ENCODE results near the gene OGFOD2.
"Not testable (repeated sequence)": the region's sequence is repeated elsewhere in the genome, so short reads cannot be mapped to it uniquely, and the experiment has no call there.

Gene OGFOD2

DNA sequence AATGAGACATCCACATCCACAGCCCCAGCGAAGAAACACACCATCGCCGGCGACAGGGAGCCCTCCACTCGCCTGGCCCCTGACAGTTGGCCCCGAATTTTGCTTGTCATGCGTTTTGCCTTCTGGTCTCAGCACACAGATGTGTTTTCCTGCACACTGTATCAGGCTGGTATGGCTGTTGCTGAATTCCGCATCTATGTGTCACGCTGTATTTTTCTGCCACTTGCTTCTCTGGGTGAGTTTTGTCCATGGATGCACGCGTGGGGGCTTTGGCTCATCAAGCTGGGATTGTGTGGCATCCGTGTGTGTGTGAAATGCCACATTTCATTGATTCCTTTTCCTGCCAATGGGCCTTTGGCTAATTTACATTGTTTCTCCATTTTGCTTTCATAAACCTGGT is 31.9 kb downstream of the OGFOD2 start:
- no peak for TF ChIP-seq POLR2AphosphoS5 (IDR thresholded peaks at IDR 0.05; ENCODE audit: low read depth, low read length)
- no peak for TF ChIP-seq POU2F2 (IDR thresholded peaks at IDR 0.05; ENCODE audit: low read depth, low read length)
- TF ChIP-seq TAF1 (IDR thresholded peaks at IDR 0.05; ENCODE audit: low read depth, low read length) = no peak
- TF ChIP-seq PAX5 (IDR thresholded peaks at IDR 0.05; ENCODE audit: insufficient read depth, low read length, severe bottlenecking) = no peak
- no peak for TF ChIP-seq SPI1 (IDR thresholded peaks at IDR 0.05; ENCODE audit: low read depth, low read length)
- no peak for TF ChIP-seq POLR2A (IDR thresholded peaks at IDR 0.05; ENCODE audit: low read depth, low read length)
- DNase-seq (ENCODE audit: insufficient read length, low spot score) (no peak), FAIRE-seq (no peak)

DNA sequence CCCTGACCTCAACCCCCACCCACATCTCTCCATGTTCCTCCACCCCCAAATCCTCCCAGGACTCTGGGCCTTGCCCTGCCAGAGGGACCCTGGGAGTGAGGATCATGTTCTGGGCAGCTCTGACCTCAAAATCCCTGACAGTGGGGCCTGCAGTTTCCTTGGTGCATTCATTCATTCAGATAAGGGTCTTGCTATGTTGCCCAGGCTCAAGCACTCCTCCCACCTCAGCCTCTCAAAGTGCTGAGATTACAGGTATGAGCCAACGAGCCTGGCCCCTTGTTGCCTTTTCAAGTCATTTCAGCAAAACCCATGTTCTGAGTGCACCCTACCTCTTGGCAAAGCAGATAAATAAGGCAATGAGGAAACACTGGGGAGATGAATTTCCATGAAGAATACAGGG is 35.1 kb downstream of the OGFOD2 start:
- no peak for TF ChIP-seq POLR2AphosphoS5 (IDR thresholded peaks at IDR 0.05; ENCODE audit: low read depth, low read length)
- no peak for TF ChIP-seq POU2F2 (IDR thresholded peaks at IDR 0.05; ENCODE audit: low read depth, low read length)
- TF ChIP-seq TAF1 (IDR thresholded peaks at IDR 0.05; ENCODE audit: low read depth, low read length) = no peak
- TF ChIP-seq PAX5 (IDR thresholded peaks at IDR 0.05; ENCODE audit: insufficient read depth, low read length, severe bottlenecking) = no peak
- no peak for TF ChIP-seq SPI1 (IDR thresholded peaks at IDR 0.05; ENCODE audit: low read depth, low read length)
- no peak for TF ChIP-seq POLR2A (IDR thresholded peaks at IDR 0.05; ENCODE audit: low read depth, low read length)
- DNase-seq (ENCODE audit: insufficient read length, low spot score) (no peak), FAIRE-seq (no peak)

DNA sequence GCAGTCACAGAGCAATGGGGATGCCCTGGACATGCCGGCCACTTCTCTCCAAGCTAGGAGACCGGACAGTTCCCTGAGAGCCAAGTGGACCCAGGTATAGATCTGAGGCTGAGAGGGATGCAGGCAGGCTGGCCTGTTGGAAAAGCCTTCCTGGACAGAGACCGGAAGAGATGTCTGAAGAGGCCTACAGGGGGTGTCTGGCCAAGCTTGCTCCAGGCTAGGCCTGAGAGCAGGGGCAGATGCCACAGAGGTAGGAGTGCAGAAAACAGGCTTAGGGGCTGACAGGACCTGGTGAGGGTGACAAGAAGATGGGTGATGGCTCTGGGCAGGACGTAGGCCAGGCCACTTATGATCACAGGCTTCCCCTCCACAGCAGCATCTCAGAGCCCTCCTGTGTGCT is 35.6 kb downstream of the OGFOD2 start:
- DNase-seq (ENCODE audit: insufficient read length, low spot score) = no peak
- FAIRE-seq = no peak
- no peak for TF ChIP-seq POLR2A (IDR thresholded peaks at IDR 0.05; ENCODE audit: low read depth, low read length)
- no peak for TF ChIP-seq POU2F2 (IDR thresholded peaks at IDR 0.05; ENCODE audit: low read depth, low read length)
- TF ChIP-seq PAX5 (IDR thresholded peaks at IDR 0.05; ENCODE audit: insufficient read depth, low read length, severe bottlenecking) = no peak
- TF ChIP-seq TAF1 (IDR thresholded peaks at IDR 0.05; ENCODE audit: low read depth, low read length) = no peak
- TF ChIP-seq POLR2AphosphoS5 (IDR thresholded peaks at IDR 0.05; ENCODE audit: low read depth, low read length) = no peak
- TF ChIP-seq SPI1 (IDR thresholded peaks at IDR 0.05; ENCODE audit: low read depth, low read length) = no peak

DNA sequence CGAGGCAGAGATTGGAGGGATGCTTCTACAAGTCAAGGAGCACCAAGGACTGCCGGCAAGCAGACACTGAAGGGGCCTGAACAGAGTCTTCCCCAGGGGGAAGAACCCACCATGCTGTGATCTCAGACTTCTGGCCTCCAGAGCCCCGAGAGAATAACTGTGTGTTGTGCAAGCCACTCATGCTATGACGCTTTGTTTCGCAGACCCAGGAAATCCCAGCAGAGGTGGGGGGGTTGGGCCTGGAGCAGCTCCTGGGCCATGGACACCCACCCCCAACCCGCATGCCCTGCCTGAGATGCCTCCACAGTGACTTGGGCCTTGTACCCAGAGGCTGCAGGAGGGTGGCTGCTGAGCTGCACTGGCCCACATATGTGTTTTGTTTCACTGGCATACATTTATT is 36.7 kb downstream of the OGFOD2 start:
- TF ChIP-seq SPI1 (IDR thresholded peaks at IDR 0.05; ENCODE audit: low read depth, low read length) (no peak), POLR2A (IDR thresholded peaks at IDR 0.05; ENCODE audit: low read depth, low read length) (no peak), POU2F2 (IDR thresholded peaks at IDR 0.05; ENCODE audit: low read depth, low read length) (no peak), PAX5 (IDR thresholded peaks at IDR 0.05; ENCODE audit: insufficient read depth, low read length, severe bottlenecking) (no peak), TAF1 (IDR thresholded peaks at IDR 0.05; ENCODE audit: low read depth, low read length) (no peak), POLR2AphosphoS5 (IDR thresholded peaks at IDR 0.05; ENCODE audit: low read depth, low read length) (no peak)
- no peak for DNase-seq (ENCODE audit: insufficient read length, low spot score)
- FAIRE-seq = no peak

DNA sequence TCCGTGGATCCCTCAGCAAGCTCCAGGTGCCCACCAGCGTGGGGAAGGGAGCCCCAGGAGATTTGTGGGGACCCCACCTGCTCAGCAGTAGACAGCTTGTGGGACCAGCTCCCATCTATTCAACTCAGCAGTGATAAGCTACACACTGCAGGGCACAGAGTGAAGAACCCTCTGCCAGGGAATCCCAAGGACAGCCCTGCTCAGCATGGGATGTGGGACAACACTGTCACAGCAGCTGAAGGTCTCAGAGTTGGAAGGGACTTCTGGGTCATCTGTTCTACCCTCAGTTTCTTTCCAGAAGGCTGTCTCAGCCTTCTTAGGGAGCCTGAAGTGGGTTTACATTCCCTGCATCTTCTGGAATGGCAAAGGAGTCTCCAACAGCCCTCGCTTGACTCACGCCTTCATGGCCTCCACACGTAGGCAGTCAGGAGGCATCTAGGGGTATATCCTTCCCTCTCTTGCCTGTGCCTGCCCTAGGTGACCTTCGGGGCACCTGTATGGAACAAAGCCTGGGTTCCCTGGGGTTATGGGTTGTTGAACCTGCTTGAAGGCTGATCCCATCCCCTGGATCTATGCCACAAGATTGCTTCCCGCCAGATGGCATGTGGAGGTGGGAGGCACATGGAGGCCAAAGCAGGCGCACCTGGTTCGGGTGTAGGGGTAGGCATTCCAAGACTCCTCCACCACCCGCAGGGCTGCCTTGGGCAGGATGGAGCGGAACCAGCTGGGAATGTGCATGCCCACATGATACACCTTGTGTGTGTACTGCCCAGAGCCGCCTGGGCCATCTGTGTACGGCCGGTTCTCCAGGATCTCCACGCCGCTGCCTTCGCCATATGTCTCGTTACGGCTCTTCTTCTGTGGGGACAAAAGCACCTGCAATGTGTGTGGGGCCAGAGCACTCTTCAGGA is 38.4 kb downstream of the OGFOD2 start:
- FAIRE-seq = no peak
- DNase-seq (ENCODE audit: insufficient read length, low spot score) = no peak
- TF ChIP-seq SPI1 (IDR thresholded peaks at IDR 0.05; ENCODE audit: low read depth, low read length) (no peak), POLR2A (IDR thresholded peaks at IDR 0.05; ENCODE audit: low read depth, low read length) (no peak), PAX5 (IDR thresholded peaks at IDR 0.05; ENCODE audit: insufficient read depth, low read length, severe bottlenecking) (no peak), POU2F2 (IDR thresholded peaks at IDR 0.05; ENCODE audit: low read depth, low read length) (no peak), POLR2AphosphoS5 (IDR thresholded peaks at IDR 0.05; ENCODE audit: low read depth, low read length) (no peak), TAF1 (IDR thresholded peaks at IDR 0.05; ENCODE audit: low read depth, low read length) (no peak)

DNA sequence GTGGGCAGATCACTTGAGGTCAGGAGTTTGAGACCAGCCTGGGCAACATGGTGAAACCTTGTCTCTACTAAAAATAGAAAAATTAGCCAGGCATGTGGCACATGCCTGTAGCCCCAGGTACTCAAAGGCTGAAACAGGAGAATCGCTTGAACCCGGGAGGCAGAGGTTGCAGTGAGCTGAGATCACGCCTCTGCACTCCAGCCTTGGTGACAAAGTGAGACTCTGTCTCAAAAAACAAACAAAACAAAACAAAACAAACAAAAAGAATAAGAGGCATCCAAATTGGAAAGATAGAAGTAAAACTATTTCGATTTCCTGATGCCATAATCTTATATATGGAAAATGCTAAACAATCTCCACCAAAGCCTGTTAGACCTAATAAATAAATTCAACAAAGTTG is 39.4 kb downstream of the OGFOD2 start:
- FAIRE-seq = not testable (repeated sequence)

DNA sequence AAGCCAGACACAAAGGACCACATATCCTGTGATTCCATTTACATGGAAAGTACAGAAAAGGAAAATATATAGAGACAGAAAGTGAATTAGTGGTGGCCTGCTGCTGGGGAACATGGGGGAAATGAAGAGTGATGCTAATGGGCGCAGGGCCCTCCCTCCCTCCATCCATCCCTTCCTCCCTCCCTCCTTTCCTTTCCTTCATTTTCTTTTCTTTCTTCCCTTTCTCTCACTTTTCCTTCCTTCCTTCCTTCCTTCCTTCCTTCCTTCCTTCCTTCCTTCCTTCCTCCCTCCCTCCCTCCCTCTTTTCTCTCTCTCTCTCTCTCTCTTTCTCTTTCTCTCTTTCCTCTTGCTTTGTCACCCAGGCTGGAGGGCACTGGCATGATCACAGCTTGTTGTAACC is 42.7 kb downstream of the OGFOD2 start:
- DNase-seq (ENCODE audit: insufficient read length, low spot score) (no peak), FAIRE-seq (no peak)
- TF ChIP-seq TAF1 (IDR thresholded peaks at IDR 0.05; ENCODE audit: low read depth, low read length) (no peak), PAX5 (IDR thresholded peaks at IDR 0.05; ENCODE audit: insufficient read depth, low read length, severe bottlenecking) (no peak), POLR2A (IDR thresholded peaks at IDR 0.05; ENCODE audit: low read depth, low read length) (no peak), POU2F2 (IDR thresholded peaks at IDR 0.05; ENCODE audit: low read depth, low read length) (no peak), SPI1 (IDR thresholded peaks at IDR 0.05; ENCODE audit: low read depth, low read length) (no peak), POLR2AphosphoS5 (IDR thresholded peaks at IDR 0.05; ENCODE audit: low read depth, low read length) (no peak)

More for the DNA sequence above, 39.4 kb downstream of the OGFOD2 start:
- DNase-seq (ENCODE audit: insufficient read length, low spot score) = not testable (repeated sequence)

DNA sequence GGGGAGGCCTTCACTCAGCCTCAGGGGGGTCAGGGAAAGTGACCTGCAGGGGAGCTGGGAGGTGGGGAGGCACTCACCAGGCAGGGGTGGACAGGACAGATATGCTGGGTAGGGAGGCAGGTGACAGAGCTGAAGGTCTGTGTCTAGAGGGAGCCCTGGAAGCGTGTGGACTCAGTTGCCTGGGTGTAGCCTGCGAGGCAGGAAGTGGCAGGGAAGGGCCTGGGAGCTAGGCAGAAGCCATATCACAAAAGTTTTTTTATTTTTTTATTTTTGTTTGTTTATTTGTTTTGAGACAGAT is 44.7 kb downstream of the OGFOD2 start:
- FAIRE-seq (no peak), DNase-seq (ENCODE audit: insufficient read length, low spot score) (no peak)
- TF ChIP-seq POLR2A (IDR thresholded peaks at IDR 0.05; ENCODE audit: low read depth, low read length) = no peak
- no peak for TF ChIP-seq POLR2AphosphoS5 (IDR thresholded peaks at IDR 0.05; ENCODE audit: low read depth, low read length)
- TF ChIP-seq SPI1 (IDR thresholded peaks at IDR 0.05; ENCODE audit: low read depth, low read length) = no peak
- TF ChIP-seq POU2F2 (IDR thresholded peaks at IDR 0.05; ENCODE audit: low read depth, low read length) = no peak
- TF ChIP-seq TAF1 (IDR thresholded peaks at IDR 0.05; ENCODE audit: low read depth, low read length) = no peak
- TF ChIP-seq PAX5 (IDR thresholded peaks at IDR 0.05; ENCODE audit: insufficient read depth, low read length, severe bottlenecking) = no peak

DNA sequence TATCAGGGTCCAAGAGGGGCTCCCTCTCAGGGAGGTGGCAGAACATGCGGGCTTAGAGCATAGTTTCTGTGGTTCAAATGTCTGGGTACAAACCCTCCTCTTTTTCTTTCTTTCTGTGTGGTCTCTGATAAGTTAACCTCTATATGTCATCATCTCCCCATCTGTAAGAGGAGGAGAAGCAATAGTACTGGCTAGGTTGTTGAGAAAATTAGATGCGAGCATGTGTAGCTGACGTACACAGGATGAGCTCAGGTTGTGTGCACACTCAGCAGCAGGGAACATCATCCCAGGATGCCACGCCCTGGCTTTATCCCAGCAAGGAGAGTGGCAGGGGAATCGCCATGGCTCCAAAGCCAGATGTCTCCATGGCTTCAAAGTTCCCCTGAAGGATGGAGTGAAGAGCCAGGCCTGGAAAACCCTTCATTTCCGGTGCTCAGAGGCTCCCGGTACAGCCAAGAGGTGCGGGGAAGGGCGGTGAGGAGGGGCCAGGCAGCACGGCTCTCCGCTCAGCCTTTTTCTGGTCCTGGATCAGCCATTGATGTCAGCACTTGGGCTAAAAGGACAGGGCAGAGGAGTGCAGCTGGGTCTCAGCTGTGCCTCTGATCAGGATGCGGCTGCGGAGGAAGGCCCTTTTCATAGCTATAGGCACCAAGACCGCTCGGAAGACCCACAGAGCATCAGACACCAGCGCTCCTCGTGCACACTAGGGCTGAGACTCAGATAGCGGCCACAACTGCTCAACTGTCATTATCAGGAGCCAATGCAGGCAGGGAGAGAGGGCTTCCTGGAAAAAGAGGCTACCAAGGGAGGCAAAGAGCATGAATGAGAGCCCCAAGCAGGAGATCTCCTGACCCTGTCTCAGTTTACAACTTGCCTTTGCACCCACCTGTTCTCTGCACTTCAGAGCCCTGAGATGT is 46.9 kb downstream of the OGFOD2 start:
- DNase-seq (ENCODE audit: insufficient read length, low spot score) = no peak
- no peak for FAIRE-seq
- TF ChIP-seq POU2F2 (IDR thresholded peaks at IDR 0.05; ENCODE audit: low read depth, low read length) (no peak), TAF1 (IDR thresholded peaks at IDR 0.05; ENCODE audit: low read depth, low read length) (no peak), SPI1 (IDR thresholded peaks at IDR 0.05; ENCODE audit: low read depth, low read length) (no peak), PAX5 (IDR thresholded peaks at IDR 0.05; ENCODE audit: insufficient read depth, low read length, severe bottlenecking) (no peak), POLR2A (IDR thresholded peaks at IDR 0.05; ENCODE audit: low read depth, low read length) (no peak), POLR2AphosphoS5 (IDR thresholded peaks at IDR 0.05; ENCODE audit: low read depth, low read length) (no peak)

Data from GM12891 (cell line).